Lower leg skin (tissue), 4 donors: ENCODE results near the gene SPATA2L. TPM values are rescaled to one million over a fixed set of nuclear protein-coding genes. Genes with fewer than 3 reads are reported as not detected.
"Not testable (repeated sequence)": the region's sequence is repeated elsewhere in the genome, so short reads cannot be mapped to it uniquely, and the experiment has no call there.

Experiments used
- DNase-seq, 2 donors: peaks; one replicate each; pipeline ENCODE4 v3.0.0-alpha.2; 2019; ENCODE audit warnings: low spot score in 2 of 2
- H3K4me3 ChIP-seq: fragments of 200-600 bp; sonication (generic); 2 replicates; pipeline ENCODE4 v1.5.1; 2017; ENCODE audit warnings: mild to moderate bottlenecking, low read depth; ENCODE audit not compliant: poor library complexity, severe bottlenecking
- CTCF ChIP-seq, 3 donors: fragments of 450-650 bp; IDR thresholded peaks; one replicate each; pipeline ENCODE4 v1.5.1; 2016; ENCODE audit warnings: antibody characterized with exemption in 3 of 3, mild to moderate bottlenecking in 3 of 3, moderate library complexity in 2 of 3
- POLR2A ChIP-seq, 2 donors: fragments of 450-650 bp; IDR thresholded peaks; one replicate each; pipeline ENCODE4 v1.6.1; 2016 to 2017; ENCODE audit warnings: antibody characterized with exemption in 2 of 2, mild to moderate bottlenecking in 1 of 2, moderate library complexity in 1 of 2
- WGBS, 2 donors: methylation state at CpG; one replicate each; pipeline ENCODE4 v1.1.5; 2018; 5-methylcytosine and 5-hydroxymethylcytosine counted together
- intact Hi-C: fragments of 100-400 bp; cut with DNase I; formaldehyde crosslinking; loops from one replicate; pipeline ENCODE4 v1.15.0; 2023; ENCODE audit warnings: low total_unique reads
- total RNA-seq, 4 donors: library from RNA; depleted of rRNA; stranded (reverse); fragments of >200 nt; gene quantifications; one replicate each; pipeline ENCODE4 v1.1.0, GENCODE V29; 2016

SPATA2L gene
- total RNA-seq, 4 donors from 2014 or later = 18.3 to 34.6 (median 28.4) TPM

DNA sequence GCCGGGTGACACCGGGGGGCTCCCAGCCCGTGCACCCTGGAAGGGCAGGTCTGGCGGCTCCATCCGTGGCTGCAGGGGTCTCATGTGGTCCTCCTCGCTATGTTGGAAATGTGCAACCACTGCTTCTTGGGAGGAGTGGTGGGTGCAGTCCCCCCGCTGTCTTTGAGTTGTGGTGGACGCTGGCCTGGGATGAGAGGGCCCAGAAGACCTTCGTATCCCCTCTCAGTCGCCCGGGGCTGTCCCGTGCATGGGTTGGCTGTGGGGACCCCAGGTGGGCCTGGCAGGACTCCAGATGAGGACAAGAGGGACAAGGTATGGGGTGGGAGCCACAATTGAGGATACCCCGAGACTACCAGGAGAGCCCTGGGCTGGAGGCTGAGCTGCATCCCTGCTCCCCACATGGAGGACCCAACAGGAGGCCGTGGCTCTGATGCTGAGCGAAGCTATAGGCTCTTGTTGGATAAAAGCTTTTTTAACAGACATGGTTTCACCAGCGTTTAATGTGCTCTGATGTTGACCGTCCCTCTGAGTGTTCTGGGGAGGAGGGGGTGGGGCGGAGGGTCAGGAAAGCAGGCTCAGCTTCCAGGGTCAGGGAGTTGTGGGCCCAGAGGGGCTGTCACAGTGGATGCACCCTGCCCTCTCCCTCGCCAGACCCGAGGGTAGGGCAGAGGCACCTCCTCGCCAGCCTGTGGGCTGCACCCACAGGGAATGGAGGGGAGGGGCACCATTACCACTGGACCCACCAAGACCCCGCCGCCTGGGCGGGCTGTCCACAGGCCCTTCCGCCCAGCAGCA lies 5.4 kb downstream of the SPATA2L start:
- intact Hi-C loops = no loop called here
- no peak for TF ChIP-seq POLR2A (IDR thresholded peaks at IDR 0.05)
- TF ChIP-seq CTCF (IDR thresholded peaks at IDR 0.05) = no peak
- no peak overlapping the region for H3K4me3 ChIP-seq
- WGBS, 2 donors = 77 to 84% methylated on average over 12 to 23 of the region's 25 CpGs
- peak in 1 of 2 donors; percentile 81 for DNase-seq

- intact Hi-C loops = no loop called here
- WGBS, 2 donors = 85 to 88% methylated on average over 18 to 26 of the region's 31 CpGs
- TF ChIP-seq POLR2A (IDR thresholded peaks at IDR 0.05) (no peak), CTCF (IDR thresholded peaks at IDR 0.05) (no peak)
- DNase-seq = peak in 1 of 2 donors; percentile 84
- no peak overlapping the region for H3K4me3 ChIP-seq
Observed at GRCh38 chr16:89695086-89695874, 6.2 kb downstream of the SPATA2L start.

DNA sequence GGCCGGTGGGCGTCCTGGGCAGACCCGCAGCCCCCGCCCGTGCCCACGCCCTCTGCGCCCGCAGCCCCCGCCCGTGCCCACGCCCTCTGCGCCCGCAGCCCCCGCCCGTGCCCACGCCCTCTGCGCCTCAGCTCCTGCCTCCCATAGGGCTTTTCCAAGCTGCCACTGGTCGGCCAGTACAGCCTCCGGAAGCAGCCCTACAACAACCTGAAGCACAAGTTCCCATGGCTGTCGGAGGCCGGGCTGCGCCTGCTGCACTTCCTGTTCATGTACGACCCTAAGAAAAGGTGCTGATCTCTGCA lies 6.8 kb downstream of the SPATA2L start:
- DNase-seq, intact Hi-C loops, H3K4me3 ChIP-seq: not testable (repeated sequence)
- 75 to 81% methylated on average over 23 of the region's 23 CpGs for WGBS, 2 donors

DNA sequence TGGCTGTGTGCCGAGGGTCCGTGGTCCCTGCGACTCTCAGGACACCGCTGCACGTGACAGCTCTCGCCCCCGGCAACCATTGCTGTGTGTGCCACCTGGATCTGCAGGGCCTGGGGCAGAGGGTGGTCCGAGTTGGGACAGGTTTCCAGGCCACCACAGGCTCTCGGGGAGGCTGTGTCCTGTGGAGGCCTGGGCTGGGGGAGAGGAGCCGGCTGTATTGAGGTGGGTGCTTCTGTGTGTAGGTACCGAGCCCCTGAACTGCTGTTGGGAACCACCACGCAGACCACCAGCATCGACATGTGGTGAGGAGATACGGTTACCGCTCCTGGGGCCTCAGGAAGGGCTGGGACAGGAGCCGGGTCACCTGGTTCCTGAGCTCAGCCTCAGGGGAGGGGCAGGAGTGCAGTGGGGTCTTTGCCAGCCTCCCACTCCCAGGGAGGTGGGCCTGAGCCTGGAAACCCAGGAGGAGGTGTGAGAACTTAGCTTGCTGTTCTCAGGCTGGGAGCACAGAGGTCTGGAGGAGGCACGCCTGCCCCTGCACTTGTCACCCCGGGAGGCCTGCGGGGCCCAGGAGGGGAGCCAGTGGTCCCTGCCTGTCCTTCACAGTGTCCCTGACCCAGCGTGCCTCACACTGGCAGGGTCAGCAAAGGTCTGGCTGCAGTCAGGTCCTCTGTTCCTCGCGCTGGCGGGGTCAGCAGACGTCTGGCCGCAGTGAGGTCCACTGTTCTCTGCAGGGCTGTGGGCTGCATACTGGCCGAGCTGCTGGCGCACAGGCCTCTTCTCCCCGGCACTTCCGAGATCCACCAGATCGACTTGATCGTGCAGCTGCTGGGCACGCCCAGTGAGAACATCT lies 7.3 kb downstream of the SPATA2L start:
- intact Hi-C loops = no loop called here
- WGBS, 2 donors = 72 to 85% methylated on average over 23 to 31 of the region's 32 CpGs
- no peak for TF ChIP-seq POLR2A (IDR thresholded peaks at IDR 0.05)
- no peak for TF ChIP-seq CTCF (IDR thresholded peaks at IDR 0.05)
- DNase-seq = no peak
- no peak overlapping the region for H3K4me3 ChIP-seq

DNA sequence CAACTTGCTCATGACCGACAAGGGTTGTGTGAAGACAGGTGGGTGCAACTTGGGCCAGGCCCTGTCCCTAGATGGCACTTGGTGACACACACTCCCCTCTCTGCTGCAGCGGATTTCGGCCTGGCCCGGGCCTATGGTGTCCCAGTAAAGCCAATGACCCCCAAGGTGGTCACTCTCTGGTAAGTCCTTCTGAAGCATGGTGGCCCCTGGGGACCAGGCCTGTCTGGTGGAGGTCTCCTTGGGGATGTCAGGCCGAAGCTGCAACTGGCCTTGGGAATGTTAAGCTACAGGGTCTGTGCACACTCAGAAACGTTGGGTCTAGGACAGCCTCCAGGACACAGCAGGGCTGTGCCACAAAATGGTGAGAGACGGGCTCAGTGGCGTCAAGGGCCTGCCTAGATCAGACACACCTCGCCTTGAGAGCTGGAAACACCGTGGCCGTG lies 8.2 kb downstream of the SPATA2L start:
- intact Hi-C loops = no loop called here
- TF ChIP-seq CTCF (IDR thresholded peaks at IDR 0.05) (no peak), POLR2A (IDR thresholded peaks at IDR 0.05) (no peak)
- H3K4me3 ChIP-seq = no peak overlapping the region
- 85 to 90% methylated on average over 10 to 11 of the region's 11 CpGs for WGBS, 2 donors
- no peak for DNase-seq
